HS-5 (cell line): ENCODE measurements around the gene RGS4.
A peak's percentile ranks its signal among the peaks of the same experiment; 100 is the strongest.
"Not testable (repeated sequence)": the region's sequence is repeated elsewhere in the genome, so short reads cannot be mapped to it uniquely, and the experiment has no call there.

ENCODE experiments used
- DNase-seq: peaks from one replicate; pipeline ENCODE4 v3.0.0-alpha.2; 2012; ENCODE audit warnings: low read depth

Gene RGS4

GRCh38 chr1:163069655-163070277 lies 605 bp downstream of the RGS4 start:
- no peak for DNase-seq

GRCh38 chr1:163071405-163072255 lies 2.5 kb downstream of the RGS4 start:
- peak; percentile 94 for DNase-seq

- DNase-seq: no peak
Measured at GRCh38 chr1:163072658-163073057, 3.5 kb downstream of the RGS4 start.

- DNase-seq: no peak
Measured at GRCh38 chr1:163074004-163074403, 4.8 kb downstream of the RGS4 start.

- DNase-seq: no peak
Measured at GRCh38 chr1:163074716-163075284, 5.6 kb downstream of the RGS4 start.

- no peak for DNase-seq
Measured at GRCh38 chr1:163076044-163076443, 6.9 kb downstream of the RGS4 start.

- no peak for DNase-seq
Measured at GRCh38 chr1:163076446-163076845, 7.3 kb downstream of the RGS4 start.

GRCh38 chr1:163076981-163077761 lies 8.0 kb downstream of the RGS4 start:
- DNase-seq: no peak

GRCh38 chr1:163082971-163083370 lies 13.8 kb downstream of the RGS4 start:
- DNase-seq: no peak

- no peak for DNase-seq
Measured at GRCh38 chr1:163083690-163084089, 14.5 kb downstream of the RGS4 start.

GRCh38 chr1:163084330-163084729 lies 15.2 kb downstream of the RGS4 start:
- DNase-seq: no peak

- no peak for DNase-seq
Measured at GRCh38 chr1:163085041-163085903, 16.1 kb downstream of the RGS4 start.

GRCh38 chr1:163085904-163086268 lies 16.7 kb downstream of the RGS4 start:
- no peak for DNase-seq

GRCh38 chr1:163089117-163089516 lies 20.0 kb downstream of the RGS4 start:
- not testable (repeated sequence) for DNase-seq

GRCh38 chr1:163090321-163090945 lies 21.3 kb downstream of the RGS4 start:
- DNase-seq: no peak

- no peak for DNase-seq
Measured at GRCh38 chr1:163093169-163093568, 24.0 kb downstream of the RGS4 start.

GRCh38 chr1:163093579-163093978 lies 24.4 kb downstream of the RGS4 start:
- no peak for DNase-seq

- DNase-seq: no peak
Measured at GRCh38 chr1:163094182-163094581, 25.0 kb downstream of the RGS4 start.

- no peak for DNase-seq
Measured at GRCh38 chr1:163094589-163094988, 25.4 kb downstream of the RGS4 start.

- DNase-seq: no peak
Measured at GRCh38 chr1:163095213-163095612, 26.1 kb downstream of the RGS4 start.

- no peak for DNase-seq
Measured at GRCh38 chr1:163102590-163102989, 33.4 kb downstream of the RGS4 start.
